ENCODE data around the gene MAMLD1.

Gene MAMLD1

GRCh38 chrX:150514462-150514861 lies 151.3 kb downstream of the MAMLD1 start:
- no peak for DNase-seq (ENCODE audit: low read depth)
- TF ChIP-seq, protein P1, sequence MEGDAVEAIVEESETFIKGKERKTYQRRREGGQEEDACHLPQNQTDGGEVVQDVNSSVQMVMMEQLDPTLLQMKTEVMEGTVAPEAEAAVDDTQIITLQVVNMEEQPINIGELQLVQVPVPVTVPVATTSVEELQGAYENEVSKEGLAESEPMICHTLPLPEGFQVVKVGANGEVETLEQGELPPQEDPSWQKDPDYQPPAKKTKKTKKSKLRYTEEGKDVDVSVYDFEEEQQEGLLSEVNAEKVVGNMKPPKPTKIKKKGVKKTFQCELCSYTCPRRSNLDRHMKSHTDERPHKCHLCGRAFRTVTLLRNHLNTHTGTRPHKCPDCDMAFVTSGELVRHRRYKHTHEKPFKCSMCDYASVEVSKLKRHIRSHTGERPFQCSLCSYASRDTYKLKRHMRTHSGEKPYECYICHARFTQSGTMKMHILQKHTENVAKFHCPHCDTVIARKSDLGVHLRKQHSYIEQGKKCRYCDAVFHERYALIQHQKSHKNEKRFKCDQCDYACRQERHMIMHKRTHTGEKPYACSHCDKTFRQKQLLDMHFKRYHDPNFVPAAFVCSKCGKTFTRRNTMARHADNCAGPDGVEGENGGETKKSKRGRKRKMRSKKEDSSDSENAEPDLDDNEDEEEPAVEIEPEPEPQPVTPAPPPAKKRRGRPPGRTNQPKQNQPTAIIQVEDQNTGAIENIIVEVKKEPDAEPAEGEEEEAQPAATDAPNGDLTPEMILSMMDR (IDR thresholded peaks at IDR 0.05; ENCODE audit: insufficient read depth, low read depth, low read length, missing control alignments): no peak
- no peak overlapping the region for H3K4me3 ChIP-seq (ENCODE audit: low read depth, low read length)

GRCh38 chrX:150515801-150516200 lies 152.7 kb downstream of the MAMLD1 start:
- no peak overlapping the region for H3K4me3 ChIP-seq (ENCODE audit: low read depth, low read length)
- TF ChIP-seq, protein P1 (IDR thresholded peaks at IDR 0.05; ENCODE audit: insufficient read depth, low read depth, low read length, missing control alignments): no peak
- no peak for DNase-seq (ENCODE audit: low read depth)

GRCh38 chrX:150517303-150517910 lies 154.3 kb downstream of the MAMLD1 start:
- DNase-seq (ENCODE audit: low read depth): no peak
- TF ChIP-seq, protein P1 (IDR thresholded peaks at IDR 0.05; ENCODE audit: insufficient read depth, low read depth, low read length, missing control alignments): no peak
- no peak overlapping the region for H3K4me3 ChIP-seq (ENCODE audit: low read depth, low read length)

DNA sequence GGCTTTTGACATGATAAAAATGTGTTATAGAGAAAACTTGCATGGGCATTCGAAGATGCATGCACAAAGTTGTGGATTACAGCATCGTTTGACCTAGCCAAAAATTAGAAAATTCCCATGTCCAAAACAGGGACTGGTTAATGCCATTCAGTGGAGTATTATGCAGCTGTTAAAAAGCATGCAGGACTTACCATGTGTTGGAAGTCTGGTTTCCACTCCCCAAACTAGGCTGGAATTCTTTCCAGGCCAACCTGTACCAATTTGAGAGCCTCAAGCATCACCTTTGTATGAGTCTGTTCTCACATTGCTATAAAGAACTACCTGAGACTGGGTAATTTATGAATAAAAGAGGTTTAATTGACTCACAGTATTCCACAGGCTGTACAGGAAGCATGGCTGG lies 159.4 kb downstream of the MAMLD1 start:
- TF ChIP-seq, protein P1 (IDR thresholded peaks at IDR 0.05; ENCODE audit: insufficient read depth, low read depth, low read length, missing control alignments): no peak
- no peak for DNase-seq (ENCODE audit: low read depth)
- no peak overlapping the region for H3K4me3 ChIP-seq (ENCODE audit: low read depth, low read length)

GRCh38 chrX:150525061-150525919 lies 162.2 kb downstream of the MAMLD1 start:
- TF ChIP-seq, protein P1 (IDR thresholded peaks at IDR 0.05; ENCODE audit: insufficient read depth, low read depth, low read length, missing control alignments): no peak
- no peak for DNase-seq (ENCODE audit: low read depth)
- no peak overlapping the region for H3K4me3 ChIP-seq (ENCODE audit: low read depth, low read length)

DNA sequence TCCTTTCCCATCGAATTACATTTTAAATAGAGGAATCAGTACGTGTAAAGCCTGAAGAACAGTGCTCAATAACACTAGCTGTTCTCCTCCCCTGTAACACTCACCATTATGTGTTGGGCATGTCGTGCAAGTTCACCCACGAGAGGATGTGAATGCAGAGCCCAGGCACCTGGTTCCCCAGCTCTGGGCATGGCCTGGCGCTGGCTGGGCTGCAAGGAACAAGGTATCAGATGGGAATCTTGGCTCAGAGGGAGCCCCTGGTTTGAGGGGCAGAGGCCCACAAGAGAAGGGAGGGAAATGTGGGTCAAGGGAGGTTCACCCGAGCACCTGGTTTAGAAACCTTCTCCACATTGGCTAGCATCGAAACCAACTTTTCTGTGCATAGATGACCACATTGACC lies 163.6 kb downstream of the MAMLD1 start:
- DNase-seq (ENCODE audit: low read depth): no peak
- TF ChIP-seq, protein P1 (IDR thresholded peaks at IDR 0.05; ENCODE audit: insufficient read depth, low read depth, low read length, missing control alignments): no peak
- H3K4me3 ChIP-seq (ENCODE audit: low read depth, low read length): no peak overlapping the region
